ENCODE results near the gene LETM1.

- TF ChIP-seq, protein P1, sequence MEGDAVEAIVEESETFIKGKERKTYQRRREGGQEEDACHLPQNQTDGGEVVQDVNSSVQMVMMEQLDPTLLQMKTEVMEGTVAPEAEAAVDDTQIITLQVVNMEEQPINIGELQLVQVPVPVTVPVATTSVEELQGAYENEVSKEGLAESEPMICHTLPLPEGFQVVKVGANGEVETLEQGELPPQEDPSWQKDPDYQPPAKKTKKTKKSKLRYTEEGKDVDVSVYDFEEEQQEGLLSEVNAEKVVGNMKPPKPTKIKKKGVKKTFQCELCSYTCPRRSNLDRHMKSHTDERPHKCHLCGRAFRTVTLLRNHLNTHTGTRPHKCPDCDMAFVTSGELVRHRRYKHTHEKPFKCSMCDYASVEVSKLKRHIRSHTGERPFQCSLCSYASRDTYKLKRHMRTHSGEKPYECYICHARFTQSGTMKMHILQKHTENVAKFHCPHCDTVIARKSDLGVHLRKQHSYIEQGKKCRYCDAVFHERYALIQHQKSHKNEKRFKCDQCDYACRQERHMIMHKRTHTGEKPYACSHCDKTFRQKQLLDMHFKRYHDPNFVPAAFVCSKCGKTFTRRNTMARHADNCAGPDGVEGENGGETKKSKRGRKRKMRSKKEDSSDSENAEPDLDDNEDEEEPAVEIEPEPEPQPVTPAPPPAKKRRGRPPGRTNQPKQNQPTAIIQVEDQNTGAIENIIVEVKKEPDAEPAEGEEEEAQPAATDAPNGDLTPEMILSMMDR (IDR thresholded peaks at IDR 0.05) = no peak
- no peak for TF ChIP-seq POLR2AphosphoS5 (IDR thresholded peaks at IDR 0.05; ENCODE audit: insufficient read depth in 1 of 2, low read depth in 1 of 2)
These were observed 89.6 kb downstream of the LETM1 start for GRCh38 chr4:1766106-1767060.
